ENCODE measurements around the gene PPP1R27.

Gene PPP1R27

DNA sequence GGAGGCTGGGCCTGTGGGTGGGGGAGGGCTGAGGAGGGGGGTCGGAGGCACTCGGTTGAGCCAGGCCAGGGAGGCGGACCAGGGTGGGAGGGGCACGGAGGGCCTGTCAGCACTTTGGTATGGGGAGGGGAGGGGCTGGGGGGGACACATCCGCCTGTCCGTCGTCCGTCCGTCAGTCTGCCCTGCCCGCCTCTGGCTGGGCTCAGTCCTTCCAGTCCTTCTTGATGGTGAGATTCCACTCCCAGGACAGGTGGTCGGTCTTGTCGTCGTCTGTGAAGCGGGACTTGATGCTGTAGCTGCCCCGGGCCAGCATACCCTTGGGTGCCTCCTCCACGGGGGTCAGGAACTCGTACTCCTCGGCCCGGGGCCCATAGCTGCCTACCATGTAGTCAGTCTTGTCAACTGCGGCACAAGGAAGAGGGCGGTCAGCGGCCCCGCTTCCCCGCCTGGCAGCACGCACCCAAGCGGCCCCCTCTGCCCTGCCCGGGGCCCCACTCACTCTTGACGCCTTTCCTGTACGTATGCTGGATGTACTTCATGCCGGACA lies 33.9 kb upstream of the PPP1R27 start:
- no peaks in the 10 kb centered on the region for H3K27me3 ChIP-seq (ENCODE audit: control insufficient read depth, insufficient read depth, low read length)
- H3K79me2 ChIP-seq = peaks cover 30% of the 10 kb centered on the region
- no peaks in the 10 kb centered on the region for H3K9me3 ChIP-seq (ENCODE audit: control insufficient read depth, low read length)
- H3K4me1 ChIP-seq = peaks cover 20% of the 10 kb centered on the region
- no peaks in the 10 kb centered on the region for H3K36me3 ChIP-seq (ENCODE audit: control insufficient read depth, insufficient read depth, low read length)
- peak overlapping the region; percentile 65 for H3K4me3 ChIP-seq (ENCODE audit: low read depth, low read length)
- H3K4me2 ChIP-seq (ENCODE audit: low read length) = no peak overlapping the region
- no peak overlapping the region for H3K9ac ChIP-seq
- TF ChIP-seq, protein P1, sequence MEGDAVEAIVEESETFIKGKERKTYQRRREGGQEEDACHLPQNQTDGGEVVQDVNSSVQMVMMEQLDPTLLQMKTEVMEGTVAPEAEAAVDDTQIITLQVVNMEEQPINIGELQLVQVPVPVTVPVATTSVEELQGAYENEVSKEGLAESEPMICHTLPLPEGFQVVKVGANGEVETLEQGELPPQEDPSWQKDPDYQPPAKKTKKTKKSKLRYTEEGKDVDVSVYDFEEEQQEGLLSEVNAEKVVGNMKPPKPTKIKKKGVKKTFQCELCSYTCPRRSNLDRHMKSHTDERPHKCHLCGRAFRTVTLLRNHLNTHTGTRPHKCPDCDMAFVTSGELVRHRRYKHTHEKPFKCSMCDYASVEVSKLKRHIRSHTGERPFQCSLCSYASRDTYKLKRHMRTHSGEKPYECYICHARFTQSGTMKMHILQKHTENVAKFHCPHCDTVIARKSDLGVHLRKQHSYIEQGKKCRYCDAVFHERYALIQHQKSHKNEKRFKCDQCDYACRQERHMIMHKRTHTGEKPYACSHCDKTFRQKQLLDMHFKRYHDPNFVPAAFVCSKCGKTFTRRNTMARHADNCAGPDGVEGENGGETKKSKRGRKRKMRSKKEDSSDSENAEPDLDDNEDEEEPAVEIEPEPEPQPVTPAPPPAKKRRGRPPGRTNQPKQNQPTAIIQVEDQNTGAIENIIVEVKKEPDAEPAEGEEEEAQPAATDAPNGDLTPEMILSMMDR (IDR thresholded peaks at IDR 0.05) = no peak
- H3K27ac ChIP-seq = no peak overlapping the region
- no peak overlapping the region for H2AFZ ChIP-seq

DNA sequence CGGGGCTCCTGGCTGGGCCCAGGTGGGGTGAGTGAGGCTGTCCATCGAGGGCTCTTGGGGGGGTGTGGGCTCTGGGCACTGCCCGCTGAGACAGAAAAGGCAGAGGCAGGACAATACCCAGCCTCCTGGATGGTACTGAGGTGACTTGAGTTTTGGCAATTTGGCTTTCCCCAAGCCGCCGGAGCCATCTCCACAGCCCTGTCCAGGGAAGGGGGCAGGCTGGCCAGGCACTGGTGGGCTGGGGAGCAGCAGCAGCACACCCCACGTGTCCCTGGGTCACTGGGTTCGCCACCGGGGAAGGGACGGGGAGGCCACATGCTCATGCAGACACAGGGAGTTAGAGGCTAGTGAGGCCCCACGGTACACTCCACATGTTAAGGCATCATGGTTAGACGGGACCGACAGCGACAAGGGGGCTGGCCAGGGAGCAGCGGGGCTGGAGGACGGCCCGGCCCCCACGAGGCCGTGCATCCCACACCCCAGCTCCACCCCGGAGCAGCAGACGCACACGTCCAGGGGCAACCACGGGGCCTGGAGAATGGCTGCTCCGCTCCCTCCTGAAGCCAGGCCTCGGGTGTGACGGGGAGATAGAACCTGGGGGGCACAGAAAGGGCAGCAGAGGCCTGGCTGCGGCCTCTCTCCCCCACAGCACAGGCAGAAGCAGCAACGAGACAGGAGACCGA lies 33.3 kb upstream of the PPP1R27 start:
- no peak overlapping the region for H3K4me3 ChIP-seq (ENCODE audit: low read depth, low read length)
- H3K27me3 ChIP-seq (ENCODE audit: control insufficient read depth, insufficient read depth, low read length) = no peaks in the 10 kb centered on the region
- H3K36me3 ChIP-seq (ENCODE audit: control insufficient read depth, insufficient read depth, low read length) = no peaks in the 10 kb centered on the region
- peaks cover 20% of the 10 kb centered on the region for H3K4me1 ChIP-seq
- TF ChIP-seq, protein P1 (IDR thresholded peaks at IDR 0.05) = no peak
- no peak overlapping the region for H3K4me2 ChIP-seq (ENCODE audit: low read length)
- peak overlapping the region; percentile 9 for H3K27ac ChIP-seq
- H2AFZ ChIP-seq = no peak overlapping the region
- H3K79me2 ChIP-seq = peaks cover 34% of the 10 kb centered on the region
- no peak overlapping the region for H3K9ac ChIP-seq
- no peaks in the 10 kb centered on the region for H3K9me3 ChIP-seq (ENCODE audit: control insufficient read depth, low read length)

DNA sequence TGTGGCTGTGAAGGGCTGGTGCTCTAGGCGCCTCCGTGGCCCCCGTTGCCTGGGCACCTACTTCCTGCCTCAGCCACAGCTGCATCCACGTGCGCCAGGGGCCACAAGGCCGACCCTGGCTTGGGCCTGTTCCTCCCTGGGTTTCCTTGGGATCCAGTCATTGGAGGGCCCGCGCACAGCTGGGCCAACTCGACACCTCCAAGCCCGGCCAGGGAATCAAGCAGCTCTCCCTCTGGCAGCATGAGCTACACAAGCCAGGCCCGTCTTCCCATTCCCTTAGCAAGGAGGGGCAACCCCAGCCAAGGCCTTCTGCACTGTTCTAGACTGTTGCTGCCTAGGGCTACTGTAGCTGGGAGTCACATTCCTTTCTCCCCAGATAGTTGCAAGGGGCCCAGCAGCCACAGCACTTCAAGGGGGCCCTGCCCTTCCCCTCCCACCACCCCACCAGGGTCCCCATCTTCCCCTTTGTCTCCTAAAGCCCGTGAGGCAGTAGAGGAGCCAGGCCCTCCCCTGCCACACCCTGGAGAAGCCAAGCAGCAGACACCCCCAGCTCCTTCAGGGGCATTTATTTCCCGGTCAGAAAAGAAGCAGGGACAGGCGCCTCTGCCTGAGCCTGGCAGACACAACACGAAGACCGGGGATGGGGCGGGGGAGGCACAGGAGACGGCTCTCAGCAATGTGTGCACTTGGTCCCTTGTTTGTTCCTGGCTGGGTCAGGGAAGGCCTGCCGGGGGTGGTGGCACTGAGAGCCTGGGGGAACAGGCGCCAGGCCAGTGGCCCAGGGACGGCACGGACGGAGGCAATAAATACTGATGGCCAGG lies 32.5 kb upstream of the PPP1R27 start:
- H2AFZ ChIP-seq = no peak overlapping the region
- no peak overlapping the region for H3K4me2 ChIP-seq (ENCODE audit: low read length)
- no peak overlapping the region for H3K4me3 ChIP-seq (ENCODE audit: low read depth, low read length)
- peaks cover 38% of the 10 kb centered on the region for H3K79me2 ChIP-seq
- no peaks in the 10 kb centered on the region for H3K9me3 ChIP-seq (ENCODE audit: control insufficient read depth, low read length)
- H3K9ac ChIP-seq = no peak overlapping the region
- TF ChIP-seq, protein P1 (IDR thresholded peaks at IDR 0.05) = no peak
- peaks cover 18% of the 10 kb centered on the region for H3K4me1 ChIP-seq
- no peaks in the 10 kb centered on the region for H3K36me3 ChIP-seq (ENCODE audit: control insufficient read depth, insufficient read depth, low read length)
- no peaks in the 10 kb centered on the region for H3K27me3 ChIP-seq (ENCODE audit: control insufficient read depth, insufficient read depth, low read length)
- H3K27ac ChIP-seq = no peak overlapping the region

DNA sequence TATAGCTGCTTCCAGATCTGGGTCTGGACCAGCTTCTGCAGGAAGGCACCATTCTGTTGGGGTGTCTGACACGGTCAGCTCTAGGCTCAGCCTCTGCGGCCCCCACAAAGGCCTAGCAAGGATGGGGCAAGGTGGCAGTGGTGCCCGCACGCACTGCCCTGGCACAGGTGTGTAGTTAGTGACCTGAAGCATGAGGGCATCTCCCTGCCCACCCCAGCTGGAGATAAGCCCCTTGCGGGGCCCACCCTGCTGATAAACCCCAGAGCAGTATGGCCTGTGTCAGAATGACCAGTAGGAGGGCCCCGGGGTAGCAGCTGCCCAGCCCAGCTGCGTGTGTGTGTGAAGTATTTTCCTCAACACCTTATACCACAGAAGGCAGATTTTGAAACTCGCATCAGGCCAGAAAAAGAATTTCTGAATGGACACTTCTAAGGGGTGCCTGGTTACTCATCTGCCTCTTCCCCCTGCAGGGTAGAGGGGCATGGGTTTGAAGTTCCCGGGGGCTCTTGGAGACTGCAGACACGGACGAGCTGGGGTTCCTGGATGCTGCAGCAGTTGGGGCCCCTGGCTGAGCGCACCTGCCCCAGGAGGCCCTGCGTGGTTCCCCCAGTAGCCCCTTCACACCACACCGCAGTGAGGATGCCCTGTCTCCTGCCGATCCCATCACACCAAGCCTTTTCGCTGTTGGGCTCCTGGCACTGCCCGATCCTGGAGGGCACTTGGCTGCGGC lies 31.8 kb upstream of the PPP1R27 start:
- H3K4me2 ChIP-seq (ENCODE audit: low read length) = no peak overlapping the region
- no peaks in the 10 kb centered on the region for H3K36me3 ChIP-seq (ENCODE audit: control insufficient read depth, insufficient read depth, low read length)
- TF ChIP-seq, protein P1 (IDR thresholded peaks at IDR 0.05) = no peak
- H3K4me1 ChIP-seq = peaks cover 14% of the 10 kb centered on the region
- no peak overlapping the region for H2AFZ ChIP-seq
- H3K9ac ChIP-seq = no peak overlapping the region
- no peak overlapping the region for H3K4me3 ChIP-seq (ENCODE audit: low read depth, low read length)
- no peaks in the 10 kb centered on the region for H3K9me3 ChIP-seq (ENCODE audit: control insufficient read depth, low read length)
- no peaks in the 10 kb centered on the region for H3K27me3 ChIP-seq (ENCODE audit: control insufficient read depth, insufficient read depth, low read length)
- H3K79me2 ChIP-seq = peaks cover 34% of the 10 kb centered on the region
- H3K27ac ChIP-seq = no peak overlapping the region

Data from parathyroid adenoma (tissue), 2 donors.